Measurements from ENCODE around the gene TEX54. TPM values are rescaled to one million over a fixed set of nuclear protein-coding genes. Genes with fewer than 3 reads are reported as not detected.

The TEX54 gene
- total RNA-seq, 1 donor from 2014 or later: not detected

GRCh38 chr11:62823677-62824076 is 9.0 kb downstream of the TEX54 start:
- H3K4me1 ChIP-seq: no peaks in the 10 kb centered on the region
- H3K27ac ChIP-seq: no peak overlapping the region
- intact Hi-C loops (cut with DNase I): no loop called here
- no peak for TF ChIP-seq CTCF (IDR thresholded peaks at IDR 0.05)
- H3K4me3 ChIP-seq: no peak overlapping the region
- peaks cover 83 to 92% of the 10 kb centered on the region in 2 donors for H3K36me3 ChIP-seq
- DNase-seq (ENCODE audit: low spot score in 2 of 2): no peak
- no peaks in the 10 kb centered on the region for H3K9me3 ChIP-seq
- no peaks in the 10 kb centered on the region for H3K27me3 ChIP-seq

DNA sequence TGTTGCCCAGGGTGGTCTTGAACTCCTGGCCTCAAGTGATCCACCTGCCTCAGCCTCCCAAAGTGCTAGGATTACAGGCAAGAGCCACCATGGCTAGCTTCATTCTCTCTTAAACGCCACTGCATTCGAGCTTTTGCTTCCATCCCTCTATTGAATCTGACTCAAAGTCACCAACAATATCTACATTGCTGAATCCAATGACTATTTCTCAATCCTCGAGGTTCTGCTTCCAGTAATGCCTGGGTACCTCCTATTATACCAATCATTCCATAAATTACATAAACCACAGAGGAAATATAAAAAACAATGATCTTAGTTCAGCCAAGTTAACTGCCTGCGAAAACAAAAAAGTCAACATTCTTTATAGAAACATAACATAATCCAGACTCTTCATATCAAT is 15.5 kb downstream of the TEX54 start:
- H3K27ac ChIP-seq: no peak overlapping the region
- H3K36me3 ChIP-seq: peaks cover 44 to 84% of the 10 kb centered on the region in 2 donors
- no peaks in the 10 kb centered on the region for H3K9me3 ChIP-seq
- intact Hi-C loops (cut with DNase I): no loop called here
- no peak overlapping the region for H3K4me3 ChIP-seq
- no peak for TF ChIP-seq CTCF (IDR thresholded peaks at IDR 0.05)
- no peaks in the 10 kb centered on the region for H3K27me3 ChIP-seq
- no peak for DNase-seq (ENCODE audit: low spot score in 2 of 2)
- no peaks in the 10 kb centered on the region for H3K4me1 ChIP-seq

DNA sequence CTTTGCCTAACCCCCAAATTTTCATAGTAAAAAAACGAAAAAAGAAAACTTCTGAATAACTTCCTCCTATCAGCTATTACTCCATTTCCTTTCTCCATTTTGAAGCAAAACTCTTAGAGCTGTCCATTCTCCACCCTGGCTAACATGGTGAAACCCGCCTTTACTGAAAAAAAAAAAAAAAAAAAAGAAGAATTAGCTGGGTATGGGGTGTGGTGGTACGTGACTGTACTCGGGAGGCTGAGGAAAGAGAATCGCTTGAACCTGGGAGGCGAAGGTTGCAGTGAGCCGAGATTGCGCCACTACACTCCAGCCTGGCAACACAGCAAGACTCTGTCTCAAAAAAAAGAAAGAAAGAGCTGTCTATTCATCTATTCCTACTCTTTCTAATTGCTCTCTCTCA is 16.1 kb downstream of the TEX54 start:
- intact Hi-C loops (cut with DNase I): no loop called here
- peaks cover 39 to 78% of the 10 kb centered on the region in 2 donors for H3K36me3 ChIP-seq
- no peaks in the 10 kb centered on the region for H3K4me1 ChIP-seq
- no peaks in the 10 kb centered on the region for H3K9me3 ChIP-seq
- DNase-seq (ENCODE audit: low spot score in 2 of 2): no peak
- no peaks in the 10 kb centered on the region for H3K27me3 ChIP-seq
- no peak for TF ChIP-seq CTCF (IDR thresholded peaks at IDR 0.05)
- no peak overlapping the region for H3K4me3 ChIP-seq
- H3K27ac ChIP-seq: no peak overlapping the region

DNA sequence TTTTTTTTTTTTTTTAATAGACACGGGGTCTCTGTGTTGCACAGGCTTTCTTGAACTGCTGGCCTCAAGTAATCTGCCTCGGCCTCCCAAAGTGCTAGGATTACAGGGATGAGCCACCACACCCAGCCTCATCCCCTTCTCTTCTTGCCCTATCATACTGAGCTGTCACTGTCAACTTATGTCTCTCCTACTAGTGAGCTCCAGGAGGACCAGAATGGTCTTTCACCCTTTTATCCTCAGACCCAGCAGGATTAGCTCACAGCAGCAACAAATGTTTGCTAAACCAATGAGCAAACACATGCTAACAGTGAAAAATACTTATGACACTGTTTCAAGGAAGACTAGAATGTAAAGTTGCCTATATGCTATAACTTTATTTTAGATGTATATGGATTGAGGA is 21.0 kb downstream of the TEX54 start:
- Histone ChIP-seq H3K4me3 (no peak overlapping the region), H3K27me3 (no peaks in the 10 kb centered on the region), H3K4me1 (no peaks in the 10 kb centered on the region), H3K27ac (no peak overlapping the region), H3K36me3 (peaks cover 7 to 37% of the 10 kb centered on the region in 2 donors), H3K9me3 (no peaks in the 10 kb centered on the region)
- no peak for DNase-seq (ENCODE audit: low spot score in 2 of 2)
- intact Hi-C loops (cut with DNase I): no loop called here
- no peak for TF ChIP-seq CTCF (IDR thresholded peaks at IDR 0.05)

GRCh38 chr11:62810748-62811147 is 21.9 kb downstream of the TEX54 start:
- Histone ChIP-seq H3K27ac (no peak overlapping the region), H3K4me3 (no peak overlapping the region), H3K27me3 (no peaks in the 10 kb centered on the region), H3K9me3 (no peaks in the 10 kb centered on the region), H3K36me3 (peaks cover 7 to 28% of the 10 kb centered on the region in 2 donors), H3K4me1 (peaks cover 0 to 2% of the 10 kb centered on the region in 2 donors)
- intact Hi-C loops (cut with DNase I): no loop called here
- no peak for DNase-seq (ENCODE audit: low spot score in 2 of 2)
- TF ChIP-seq CTCF (IDR thresholded peaks at IDR 0.05): no peak

DNA sequence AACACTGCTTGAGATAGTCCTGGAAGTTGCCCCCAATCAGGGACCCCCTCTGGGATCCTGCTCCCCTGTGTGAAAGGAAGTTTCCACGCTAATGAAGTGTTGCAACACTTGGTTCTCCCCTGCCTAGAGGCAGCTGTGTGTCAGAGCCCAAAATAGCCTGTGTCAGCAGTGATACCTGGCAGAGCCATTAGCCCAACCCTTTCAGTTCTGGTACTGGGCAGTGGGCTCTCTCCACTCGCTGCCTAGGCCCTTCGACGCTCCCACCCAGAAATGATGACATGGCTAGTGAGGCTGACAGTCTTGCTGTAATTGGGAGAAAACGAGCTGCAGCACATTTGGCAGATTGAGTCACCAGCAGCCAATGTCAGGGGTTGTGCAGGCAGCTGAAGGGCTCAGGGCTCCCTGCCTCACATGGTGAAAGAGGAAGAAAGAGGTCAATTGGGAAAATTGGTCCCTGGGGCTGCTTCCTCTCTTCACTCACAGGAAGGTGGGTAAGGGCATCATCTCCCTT is 26.0 kb downstream of the TEX54 start:
- Histone ChIP-seq H3K4me3 (no peak overlapping the region), H3K9me3 (no peaks in the 10 kb centered on the region), H3K4me1 (peaks cover 4 to 14% of the 10 kb centered on the region in 2 donors), H3K36me3 (peaks cover 17 to 20% of the 10 kb centered on the region in 2 donors), H3K27ac (peak overlapping the region; percentile 78 to 97), H3K27me3 (no peaks in the 10 kb centered on the region)
- TF ChIP-seq CTCF (IDR thresholded peaks at IDR 0.05): no peak
- peak; percentile 53 to 73 for DNase-seq (ENCODE audit: low spot score in 2 of 2)
- intact Hi-C loops (cut with DNase I): no loop called here
